Measurements from ENCODE around the gene MAP1LC3B. TPM values are rescaled to one million over a fixed set of nuclear protein-coding genes. Genes with fewer than 3 reads are reported as not detected.

MAP1LC3B gene
- total and polyA plus RNA-seq, 2 experiments from 2014 or later = 43.9 to 226 TPM

DNA sequence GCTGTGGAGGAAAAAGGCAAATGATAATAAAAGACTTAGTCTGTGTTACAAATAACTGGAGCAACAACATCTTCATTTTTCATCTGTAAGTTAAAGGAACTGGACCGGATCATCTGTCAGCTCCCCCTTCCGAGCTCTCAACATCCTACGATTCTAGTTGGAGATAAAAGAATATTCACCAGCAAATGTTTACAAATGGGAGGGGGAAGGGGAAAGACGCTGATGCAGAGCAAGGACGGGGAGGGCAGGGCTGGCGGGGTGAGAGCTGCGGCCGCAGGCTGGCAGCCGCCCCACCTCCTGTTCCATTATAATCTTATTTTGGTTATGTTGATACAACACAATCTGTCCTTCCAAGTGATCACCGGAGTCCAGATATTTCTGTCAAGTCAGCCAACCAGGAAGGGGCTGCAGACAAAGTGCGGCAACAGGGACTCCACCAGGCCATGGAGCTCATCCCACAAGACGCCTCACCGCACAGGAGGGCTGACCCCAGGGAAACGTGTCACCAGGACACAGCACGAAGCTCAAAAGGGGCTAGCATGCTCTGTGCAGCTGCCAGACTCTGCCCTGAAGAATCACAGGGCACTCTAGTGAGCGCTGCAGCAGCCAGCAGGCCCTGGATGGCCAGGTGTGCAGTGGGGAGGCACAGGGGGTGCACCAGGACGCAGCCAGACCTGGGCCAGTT, 28.2 kb upstream of the MAP1LC3B start:
- H3F3A ChIP-seq (ENCODE audit: insufficient read depth) = no peaks in the 10 kb centered on the region
- no peak overlapping the region for H2AFZ ChIP-seq
- no peaks in the 10 kb centered on the region for H4K20me1 ChIP-seq (ENCODE audit: insufficient read depth)
- no peaks in the 10 kb centered on the region for H3K9me3 ChIP-seq (ENCODE audit: low read depth)
- TF ChIP-seq EZH2phosphoT487 (IDR thresholded peaks at IDR 0.05; ENCODE audit: insufficient read depth, low read depth) (no peak), EZH2 (IDR thresholded peaks at IDR 0.05; ENCODE audit: insufficient read depth, poor library complexity, severe bottlenecking) (no peak)
- no peak overlapping the region for H3K27ac ChIP-seq
- peaks cover 3% of the 10 kb centered on the region; the same call in 1 of the 2 replicates for H3K36me3 ChIP-seq (ENCODE audit: low read depth)
- H3K9me2 ChIP-seq (ENCODE audit: insufficient read depth) = no peaks in the 10 kb centered on the region
- in situ Hi-C loops (cut with MboI) = no loop called here
- no peak overlapping the region for H3K4me3 ChIP-seq
- no peak overlapping the region for H3K9ac ChIP-seq
- no peak overlapping the region for H3K4me2 ChIP-seq (ENCODE audit: unreplicated experiment)
- DNase-seq = no peak
- 47 to 48% methylated on average over 17 of the region's 17 CpGs for WGBS, 2 experiments (ENCODE audit: low coverage in 1 of 2, low lambda C conversion rate in 2 of 2, missing lambda C conversion rate in 2 of 2)
- no peaks in the 10 kb centered on the region for H3K27me3 ChIP-seq (replicated peaks; ENCODE audit: insufficient read depth)
- H3K4me1 ChIP-seq (ENCODE audit: insufficient read depth) = no peaks in the 10 kb centered on the region
- H3K79me2 ChIP-seq (ENCODE audit: insufficient read depth) = peaks cover 99% of the 10 kb centered on the region

DNA sequence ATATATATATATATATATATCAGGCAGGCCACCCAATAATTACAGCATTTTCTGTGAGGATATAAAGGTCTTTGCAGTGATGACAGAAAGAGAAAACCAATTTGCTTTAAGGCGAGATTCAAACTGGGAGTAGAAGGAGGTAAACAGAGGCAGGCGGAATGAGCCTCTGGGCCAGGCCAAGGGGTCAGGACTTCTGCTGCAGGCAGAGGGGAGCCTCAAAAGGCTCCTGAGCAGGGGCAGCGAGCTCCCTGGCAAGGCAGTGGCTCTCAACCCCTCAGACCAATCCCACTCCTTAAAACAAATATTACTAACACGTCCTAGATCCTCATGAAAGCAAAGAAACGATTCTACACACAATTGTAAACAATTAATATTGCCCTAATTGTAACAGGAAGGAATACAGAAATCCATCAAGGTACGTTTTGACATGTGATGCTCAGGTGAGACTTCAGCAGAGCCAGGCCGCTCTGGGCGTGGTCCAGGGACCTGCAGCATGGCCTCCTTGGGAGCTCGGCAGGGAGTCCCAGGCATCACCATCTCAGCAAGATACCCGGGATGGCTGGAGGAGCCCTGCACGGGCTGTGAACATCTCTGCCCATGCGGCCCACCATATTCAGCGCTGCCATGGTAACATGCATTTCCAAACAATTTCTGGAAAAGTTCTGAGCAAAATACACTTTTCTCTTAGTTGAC, 27.0 kb upstream of the MAP1LC3B start:
- peaks cover 99% of the 10 kb centered on the region for H3K79me2 ChIP-seq (ENCODE audit: insufficient read depth)
- no peak overlapping the region for H2AFZ ChIP-seq
- H4K20me1 ChIP-seq (ENCODE audit: insufficient read depth) = no peaks in the 10 kb centered on the region
- peaks cover 3% of the 10 kb centered on the region; the same call in 1 of the 2 replicates for H3K36me3 ChIP-seq (ENCODE audit: low read depth)
- TF ChIP-seq EZH2 (IDR thresholded peaks at IDR 0.05; ENCODE audit: insufficient read depth, poor library complexity, severe bottlenecking) (no peak), EZH2phosphoT487 (IDR thresholded peaks at IDR 0.05; ENCODE audit: insufficient read depth, low read depth) (no peak)
- no peaks in the 10 kb centered on the region for H3K9me3 ChIP-seq (ENCODE audit: low read depth)
- in situ Hi-C loops (cut with MboI) = no loop called here
- H3K4me3 ChIP-seq = no peak overlapping the region
- H3K27me3 ChIP-seq (replicated peaks; ENCODE audit: insufficient read depth) = no peaks in the 10 kb centered on the region
- no peak overlapping the region for H3K27ac ChIP-seq
- no peaks in the 10 kb centered on the region for H3K9me2 ChIP-seq (ENCODE audit: insufficient read depth)
- no peak overlapping the region for H3K9ac ChIP-seq
- H3F3A ChIP-seq (ENCODE audit: insufficient read depth) = no peaks in the 10 kb centered on the region
- DNase-seq = no peak
- WGBS, 2 experiments (ENCODE audit: low coverage in 1 of 2, low lambda C conversion rate in 2 of 2, missing lambda C conversion rate in 2 of 2) = 93% methylated on average over 13 of the region's 13 CpGs
- H3K4me1 ChIP-seq (ENCODE audit: insufficient read depth) = no peaks in the 10 kb centered on the region
- no peak overlapping the region for H3K4me2 ChIP-seq (ENCODE audit: unreplicated experiment)

DNA sequence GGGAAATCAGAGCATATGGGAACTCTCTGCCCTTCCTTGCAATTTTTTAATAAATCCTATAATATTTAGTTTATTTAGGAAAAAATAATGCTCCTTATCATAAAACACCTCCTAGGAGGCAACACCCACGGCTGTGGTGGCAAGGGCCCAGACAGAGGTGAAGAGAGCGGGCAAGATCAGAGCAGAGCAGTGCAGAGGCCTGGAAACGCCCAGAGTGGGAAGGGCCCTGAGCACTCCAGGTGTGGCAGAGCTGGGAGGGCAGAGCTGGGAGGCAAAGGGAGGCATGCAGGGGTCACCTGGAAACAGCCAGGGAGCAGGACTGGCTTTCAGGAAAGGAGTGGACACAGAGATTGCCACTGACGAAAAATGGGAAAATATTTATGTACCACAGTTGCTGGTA, 25.8 kb upstream of the MAP1LC3B start:
- Histone ChIP-seq H3K9ac (no peak overlapping the region), H3F3A (ENCODE audit: insufficient read depth) (no peaks in the 10 kb centered on the region), H3K27me3 (replicated peaks; ENCODE audit: insufficient read depth) (no peaks in the 10 kb centered on the region), H3K36me3 (ENCODE audit: low read depth) (peaks cover 3% of the 10 kb centered on the region; the same call in 1 of the 2 replicates), H3K9me2 (ENCODE audit: insufficient read depth) (no peaks in the 10 kb centered on the region), H3K9me3 (ENCODE audit: low read depth) (no peaks in the 10 kb centered on the region), H3K27ac (no peak overlapping the region), H3K4me2 (ENCODE audit: unreplicated experiment) (no peak overlapping the region), H4K20me1 (ENCODE audit: insufficient read depth) (no peaks in the 10 kb centered on the region), H3K4me1 (ENCODE audit: insufficient read depth) (no peaks in the 10 kb centered on the region), H3K79me2 (ENCODE audit: insufficient read depth) (peaks cover 100% of the 10 kb centered on the region), H2AFZ (no peak overlapping the region), H3K4me3 (no peak overlapping the region)
- 79 to 84% methylated on average over 4 of the region's 4 CpGs for WGBS, 2 experiments (ENCODE audit: low coverage in 1 of 2, low lambda C conversion rate in 2 of 2, missing lambda C conversion rate in 2 of 2)
- DNase-seq = no peak
- in situ Hi-C loops (cut with MboI) = no loop called here
- TF ChIP-seq EZH2 (IDR thresholded peaks at IDR 0.05; ENCODE audit: insufficient read depth, poor library complexity, severe bottlenecking) = no peak
- TF ChIP-seq EZH2phosphoT487 (IDR thresholded peaks at IDR 0.05; ENCODE audit: insufficient read depth, low read depth) = no peak

DNA sequence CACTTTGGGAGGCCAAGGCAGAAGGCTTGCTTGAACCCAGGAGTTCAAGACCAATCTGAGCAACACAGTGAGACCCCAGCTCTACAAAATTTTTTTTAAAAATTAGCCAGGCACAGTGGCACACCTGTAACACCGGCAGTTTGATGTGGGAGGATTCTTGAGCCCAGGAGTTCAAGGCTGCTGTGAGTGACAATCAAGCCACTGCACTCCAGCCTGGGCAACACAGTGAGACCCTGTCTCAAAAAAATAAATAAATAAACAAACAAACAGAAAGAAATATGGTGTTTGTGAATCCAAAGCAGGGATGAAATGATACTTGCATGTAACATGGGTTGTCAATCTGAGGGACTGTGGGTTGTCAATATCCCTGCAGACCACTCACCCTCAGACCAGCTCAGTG, 25.2 kb upstream of the MAP1LC3B start:
- peaks cover under 1% of the 10 kb centered on the region; the same call in 1 of the 2 replicates for H3K36me3 ChIP-seq (ENCODE audit: low read depth)
- H3K9ac ChIP-seq = no peak overlapping the region
- H3K4me1 ChIP-seq (ENCODE audit: insufficient read depth) = no peaks in the 10 kb centered on the region
- H3F3A ChIP-seq (ENCODE audit: insufficient read depth) = no peaks in the 10 kb centered on the region
- H3K27me3 ChIP-seq (replicated peaks; ENCODE audit: insufficient read depth) = no peaks in the 10 kb centered on the region
- H3K9me3 ChIP-seq (ENCODE audit: low read depth) = no peaks in the 10 kb centered on the region
- no peaks in the 10 kb centered on the region for H4K20me1 ChIP-seq (ENCODE audit: insufficient read depth)
- H3K4me2 ChIP-seq (ENCODE audit: unreplicated experiment) = no peak overlapping the region
- in situ Hi-C loops (cut with MboI) = no loop called here
- no peak for DNase-seq
- H3K27ac ChIP-seq = no peak overlapping the region
- peaks cover 100% of the 10 kb centered on the region for H3K79me2 ChIP-seq (ENCODE audit: insufficient read depth)
- H2AFZ ChIP-seq = no peak overlapping the region
- no peak overlapping the region for H3K4me3 ChIP-seq
- no peaks in the 10 kb centered on the region for H3K9me2 ChIP-seq (ENCODE audit: insufficient read depth)
- 92 to 100% methylated on average over 1 of the region's 1 CpG for WGBS, 2 experiments (ENCODE audit: low coverage in 1 of 2, low lambda C conversion rate in 2 of 2, missing lambda C conversion rate in 2 of 2)
- TF ChIP-seq EZH2 (IDR thresholded peaks at IDR 0.05; ENCODE audit: insufficient read depth, poor library complexity, severe bottlenecking) (no peak), EZH2phosphoT487 (IDR thresholded peaks at IDR 0.05; ENCODE audit: insufficient read depth, low read depth) (no peak)

Data from GM23248 (cell line).